ENCODE data around the gene TCF7.

Gene TCF7

GRCh38 chr5:134090522-134090921 is 24.0 kb upstream of the TCF7 start:
- DNase-seq (ENCODE audit: low read depth), result no peak

- no peak for DNase-seq (ENCODE audit: low read depth)
These were observed 22.8 kb upstream of the TCF7 start for GRCh38 chr5:134091626-134092121.

GRCh38 chr5:134092875-134093274 is 21.6 kb upstream of the TCF7 start:
- DNase-seq (ENCODE audit: low read depth), result no peak

DNA sequence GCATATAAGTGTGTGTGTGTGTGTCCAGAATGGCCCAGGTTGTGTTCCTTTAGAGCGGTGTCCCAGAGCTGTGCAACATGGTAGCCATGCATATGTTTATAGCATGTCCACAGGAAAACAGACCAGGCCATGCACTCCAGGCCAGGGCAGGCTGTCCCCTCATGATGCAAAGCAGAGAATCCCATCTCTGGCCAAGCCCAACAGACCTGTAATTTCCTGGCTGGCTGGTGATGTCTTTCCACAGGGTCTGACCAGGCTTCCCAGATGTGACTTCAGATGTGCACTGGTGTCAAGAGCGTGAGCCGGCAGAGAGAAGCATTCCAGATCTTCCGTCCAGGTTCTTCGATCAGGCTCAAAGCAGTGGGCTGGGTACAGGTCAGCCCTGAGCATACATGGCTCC is 21.1 kb upstream of the TCF7 start:
- DNase-seq (ENCODE audit: low read depth), result no peak

DNA sequence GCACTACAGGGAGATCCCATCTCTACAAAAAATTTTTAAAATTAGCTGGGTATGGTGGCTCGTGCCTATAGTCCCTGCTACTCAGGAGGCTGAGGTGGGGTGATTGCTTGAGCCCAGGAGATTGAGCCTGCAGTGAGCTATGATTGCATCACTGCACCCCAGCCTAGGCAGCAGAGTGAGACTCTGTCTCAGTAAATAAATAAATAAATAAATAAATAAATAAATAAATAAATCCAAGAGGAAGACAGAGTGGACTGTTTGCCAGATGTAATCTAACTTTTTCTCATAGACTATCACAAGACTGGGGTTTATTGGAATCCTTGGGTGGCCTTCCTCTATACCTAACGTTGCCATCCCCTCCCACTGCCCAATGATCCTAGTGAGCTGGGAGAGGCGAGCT is 19.2 kb upstream of the TCF7 start:
- DNase-seq (ENCODE audit: low read depth), result no peak

- DNase-seq (ENCODE audit: low read depth), result no peak
These were observed 18.4 kb upstream of the TCF7 start for GRCh38 chr5:134095887-134096589.

- DNase-seq (ENCODE audit: low read depth), result no peak
These were observed 17.2 kb upstream of the TCF7 start for GRCh38 chr5:134097211-134097749.

- no peak for DNase-seq (ENCODE audit: low read depth)
These were observed 15.8 kb upstream of the TCF7 start for GRCh38 chr5:134098690-134099089.

GRCh38 chr5:134099288-134099872 is 15.1 kb upstream of the TCF7 start:
- DNase-seq (ENCODE audit: low read depth), result no peak

DNA sequence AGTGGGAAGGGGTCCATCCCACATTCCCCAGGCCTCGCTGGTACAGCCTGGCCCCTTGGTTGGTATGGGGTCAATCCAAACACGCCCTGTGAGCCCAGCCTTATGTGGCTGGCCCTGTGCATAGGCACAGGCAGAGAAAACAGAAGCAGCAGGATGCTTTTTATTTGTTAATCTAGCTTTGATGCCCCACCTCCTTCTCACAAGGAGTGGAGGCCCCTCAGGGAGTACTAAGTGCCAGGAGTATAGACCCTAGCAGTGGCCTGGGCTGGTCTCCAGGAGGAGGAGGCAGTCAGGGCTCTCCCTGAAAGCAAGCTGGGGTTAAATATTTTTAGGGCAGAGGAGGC is 14.6 kb upstream of the TCF7 start:
- DNase-seq (ENCODE audit: low read depth), result no peak

- peak; percentile 22 for DNase-seq (ENCODE audit: low read depth)
These were observed 14.0 kb upstream of the TCF7 start for GRCh38 chr5:134100283-134101091.

DNA sequence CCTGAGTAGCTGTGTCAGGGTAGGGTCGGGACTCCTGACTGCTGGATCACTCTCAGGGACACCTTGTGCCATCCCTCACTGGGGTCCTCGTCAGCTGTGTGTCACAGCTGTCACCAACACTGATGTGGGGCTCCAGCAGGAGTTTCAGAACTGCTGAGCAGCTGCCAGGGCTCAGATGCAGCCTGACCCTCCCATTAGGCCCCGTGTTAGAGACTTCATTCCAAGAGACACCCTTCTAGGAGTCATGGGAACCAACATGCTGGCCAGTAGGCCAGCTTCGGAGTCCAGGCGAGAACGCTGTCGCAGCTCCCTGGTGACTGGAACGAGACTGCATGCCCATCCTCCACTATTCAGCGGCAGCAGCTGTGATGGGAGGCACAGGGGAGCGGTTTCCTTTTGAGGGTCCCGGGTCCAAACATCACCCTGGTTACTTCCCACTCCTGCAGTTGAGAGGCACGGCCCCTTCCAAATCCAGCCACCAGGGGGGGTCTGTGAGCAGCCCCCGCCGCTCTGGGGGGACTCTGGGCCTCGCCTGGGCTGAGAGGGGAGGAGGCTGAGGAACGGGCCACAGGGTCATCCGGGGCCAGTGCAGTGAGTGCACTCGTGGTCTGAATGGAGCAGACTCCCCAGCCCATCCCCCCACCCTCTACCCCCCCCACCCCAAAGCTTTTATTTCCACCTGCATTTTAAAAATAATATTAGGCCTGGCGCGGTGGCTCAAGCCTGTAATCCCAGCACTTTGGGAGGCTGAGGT is 12.6 kb upstream of the TCF7 start:
- DNase-seq (ENCODE audit: low read depth), result no peak

GRCh38 chr5:134103397-134103796 is 11.1 kb upstream of the TCF7 start:
- no peak for DNase-seq (ENCODE audit: low read depth)

GRCh38 chr5:134103998-134104654 is 10.4 kb upstream of the TCF7 start:
- DNase-seq (ENCODE audit: low read depth), result no peak

GRCh38 chr5:134106991-134107701 is 7.3 kb upstream of the TCF7 start:
- DNase-seq (ENCODE audit: low read depth), result no peak

DNA sequence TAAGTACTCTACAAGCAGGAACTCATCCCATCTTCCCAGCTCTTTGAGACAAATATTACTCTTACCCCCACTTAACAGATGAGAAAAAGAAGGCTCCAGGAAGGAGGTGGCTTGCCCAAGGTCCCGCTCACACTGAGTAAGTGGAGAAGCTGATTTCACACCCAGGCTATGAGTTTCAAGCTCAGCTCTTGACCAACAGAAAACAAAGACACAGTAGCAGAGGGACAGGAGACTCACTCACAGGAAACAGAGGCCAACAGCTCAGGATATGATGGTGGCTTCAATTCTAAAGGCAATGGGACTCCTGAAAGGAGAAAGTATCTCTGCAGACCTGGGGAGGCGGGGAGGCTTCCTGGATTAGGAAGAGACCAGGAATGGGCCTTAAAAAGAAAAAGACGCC is 6.7 kb upstream of the TCF7 start:
- DNase-seq (ENCODE audit: low read depth), result no peak

- DNase-seq (ENCODE audit: low read depth), result no peak
These were observed 4.1 kb upstream of the TCF7 start for GRCh38 chr5:134110382-134110781.

DNA sequence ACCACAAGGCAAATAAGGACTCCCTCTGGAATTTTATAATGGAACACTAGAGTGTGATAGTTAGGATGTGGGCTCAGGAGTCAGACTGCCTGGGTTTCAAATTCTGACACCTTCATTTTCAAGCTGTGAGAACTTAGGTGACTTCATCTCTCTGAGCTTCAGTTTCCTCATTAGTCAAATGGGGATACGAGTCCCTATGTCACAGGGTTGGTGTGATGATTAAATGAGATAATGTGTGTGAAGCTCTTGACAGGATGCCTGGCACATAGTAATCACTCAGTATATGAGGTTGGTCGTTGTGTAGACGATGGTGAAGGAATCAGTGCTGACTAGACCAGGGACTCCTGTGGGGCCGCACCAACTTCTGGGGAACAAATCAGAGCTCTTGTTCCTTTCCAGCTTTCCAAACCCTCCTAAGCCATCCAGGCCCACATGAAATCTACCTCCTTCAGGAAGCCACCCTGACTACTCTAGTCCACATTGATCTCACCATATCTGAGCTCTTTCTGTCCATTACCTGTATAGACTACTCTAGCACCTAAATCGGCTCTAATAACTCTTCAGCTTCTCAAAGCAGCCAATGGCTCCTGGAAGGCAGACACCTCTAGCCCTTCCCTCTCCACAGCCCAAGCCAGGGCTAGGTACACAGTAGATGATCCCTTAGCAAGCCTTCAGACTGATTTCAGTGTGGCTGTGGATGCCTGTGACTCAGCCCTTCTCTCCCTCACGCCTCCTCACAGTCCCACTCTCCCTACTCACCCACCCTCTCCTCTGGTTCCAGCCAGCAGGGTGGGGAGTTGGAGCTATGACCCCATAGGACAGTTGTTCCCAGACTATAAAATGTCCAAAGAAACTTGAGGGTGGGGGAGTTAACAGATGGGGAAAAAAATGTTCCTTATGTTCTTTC is 2.5 kb upstream of the TCF7 start:
- DNase-seq (ENCODE audit: low read depth), result no peak

- no peak for DNase-seq (ENCODE audit: low read depth)
These were observed 1.6 kb upstream of the TCF7 start for GRCh38 chr5:134112726-134113362.
